IPS DF 4.7 (cell line): ENCODE results near the gene NAT14.

Source experiments
- DNase-seq: peaks from one replicate; pipeline ENCODE4 v3.0.0-alpha.2; 2013; ENCODE audit warnings: low spot score; ENCODE audit errors: extremely low read depth

NAT14 gene

GRCh38 chr19:55453511-55454260, 31.3 kb upstream of the NAT14 start:
- no peak for DNase-seq

GRCh38 chr19:55454787-55455243, 30.2 kb upstream of the NAT14 start:
- DNase-seq, result no peak

GRCh38 chr19:55455576-55456235, 29.3 kb upstream of the NAT14 start:
- no peak for DNase-seq

- no peak for DNase-seq
These were observed 28.6 kb upstream of the NAT14 start for GRCh38 chr19:55456347-55456746.

GRCh38 chr19:55457683-55458457, 27.1 kb upstream of the NAT14 start:
- no peak for DNase-seq

GRCh38 chr19:55459551-55459949, 25.4 kb upstream of the NAT14 start:
- no peak for DNase-seq

- DNase-seq, result no peak
These were observed 24.9 kb upstream of the NAT14 start for GRCh38 chr19:55459950-55460657.

- DNase-seq, result no peak
These were observed 24.2 kb upstream of the NAT14 start for GRCh38 chr19:55460670-55461258.

- DNase-seq, result peak; percentile 95
These were observed 23.6 kb upstream of the NAT14 start, which contains the start of gene ISOC2 for GRCh38 chr19:55461259-55461973. Gene ISOC2 (minus strand): TSS chr19:55461642. CDS start chr19:55456486, 5,156 bp downstream.

- DNase-seq, result no peak
These were observed 22.9 kb upstream of the NAT14 start for GRCh38 chr19:55461974-55462626.

GRCh38 chr19:55462722-55463121, 22.3 kb upstream of the NAT14 start:
- DNase-seq, result no peak

GRCh38 chr19:55463583-55464031, 21.4 kb upstream of the NAT14 start:
- DNase-seq, result no peak

- no peak for DNase-seq
These were observed 20.8 kb upstream of the NAT14 start for GRCh38 chr19:55464039-55464661.

- no peak for DNase-seq
These were observed 20.3 kb upstream of the NAT14 start, which contains the start of gene C19orf85 for GRCh38 chr19:55464662-55465054. Gene C19orf85 (minus strand): TSS chr19:55464751. CDS start chr19:55464554, 197 bp downstream.

- no peak for DNase-seq
These were observed 19.3 kb upstream of the NAT14 start for GRCh38 chr19:55465460-55466240.

GRCh38 chr19:55466241-55466614, 18.8 kb upstream of the NAT14 start:
- no peak for DNase-seq

- no peak for DNase-seq
These were observed 17.5 kb upstream of the NAT14 start for GRCh38 chr19:55467236-55468053.

GRCh38 chr19:55468054-55468393, 17.0 kb upstream of the NAT14 start:
- DNase-seq, result no peak
